IPS-20b (cell line): ENCODE measurements around the gene CCL11.

ENCODE experiments used
- H3K27ac ChIP-seq: one replicate; pipeline ENCODE4 v1.5.1; 2013; ENCODE audit warnings: low read length
- H3K27me3 ChIP-seq: 2 replicates; pipeline ENCODE4 v1.6.1; 2013; ENCODE audit warnings: mild to moderate bottlenecking, low read length, inconsistent platforms; ENCODE audit not compliant: insufficient read depth
- H3K36me3 ChIP-seq: 2 replicates; pipeline ENCODE4 v1.6.1; 2013; ENCODE audit warnings: low read depth, mild to moderate bottlenecking, inconsistent platforms, low read length, moderate library complexity; ENCODE audit not compliant: insufficient read depth
- H3K4me1 ChIP-seq: 2 replicates; pipeline ENCODE4 v1.6.1; 2013; ENCODE audit warnings: mild to moderate bottlenecking, control low read depth, inconsistent platforms, low read length, moderate library complexity; ENCODE audit not compliant: insufficient read depth
- H3K4me3 ChIP-seq: 2 replicates; pipeline ENCODE4 v1.5.1; 2013; ENCODE audit warnings: mild to moderate bottlenecking, low read length, inconsistent platforms
- H3K9ac ChIP-seq: 2 replicates; pipeline ENCODE4 v1.6.1; 2013; ENCODE audit warnings: low read depth, mild to moderate bottlenecking, inconsistent platforms, low read length, moderate library complexity
- H3K9me3 ChIP-seq: 2 replicates; pipeline ENCODE4 v1.6.1; 2013; ENCODE audit warnings: mild to moderate bottlenecking, low read depth, low read length, inconsistent platforms; ENCODE audit not compliant: insufficient read depth

CCL11 gene

GRCh38 chr17:34249478-34249877 is 36.1 kb upstream of the CCL11 start:
- Histone ChIP-seq H3K27me3 (peaks cover 6% of the 10 kb centered on the region; the same call in 1 of the 2 replicates), H3K36me3 (no peaks in the 10 kb centered on the region), H3K9me3 (no peaks in the 10 kb centered on the region), H3K4me1 (peaks cover 6% of the 10 kb centered on the region), H3K9ac (no peak overlapping the region), H3K4me3 (no peak overlapping the region), H3K27ac (no peak overlapping the region)

- Histone ChIP-seq H3K4me1 (peaks cover 13% of the 10 kb centered on the region), H3K27me3 (peaks cover 6% of the 10 kb centered on the region; the same call in 1 of the 2 replicates), H3K36me3 (no peaks in the 10 kb centered on the region), H3K4me3 (no peak overlapping the region), H3K9ac (no peak overlapping the region), H3K9me3 (no peaks in the 10 kb centered on the region), H3K27ac (no peak overlapping the region)
These were observed 34.4 kb upstream of the CCL11 start for GRCh38 chr17:34251186-34251585.

- Histone ChIP-seq H3K9ac (no peak overlapping the region), H3K36me3 (no peaks in the 10 kb centered on the region), H3K9me3 (no peaks in the 10 kb centered on the region), H3K27me3 (peaks cover 6% of the 10 kb centered on the region; the same call in 1 of the 2 replicates), H3K27ac (no peak overlapping the region), H3K4me1 (peaks cover 13% of the 10 kb centered on the region), H3K4me3 (no peak overlapping the region)
These were observed 33.5 kb upstream of the CCL11 start for GRCh38 chr17:34252095-34252443.

GRCh38 chr17:34252444-34253138 is 33.0 kb upstream of the CCL11 start:
- H3K4me3 ChIP-seq: no peak overlapping the region
- no peak overlapping the region for H3K27ac ChIP-seq
- H3K36me3 ChIP-seq: no peaks in the 10 kb centered on the region
- H3K9me3 ChIP-seq: no peaks in the 10 kb centered on the region
- H3K4me1 ChIP-seq: peaks cover 13% of the 10 kb centered on the region
- H3K27me3 ChIP-seq: peaks cover 6% of the 10 kb centered on the region; the same call in 1 of the 2 replicates
- no peak overlapping the region for H3K9ac ChIP-seq

- peaks cover 6% of the 10 kb centered on the region; the same call in 1 of the 2 replicates for H3K27me3 ChIP-seq
- peaks cover 13% of the 10 kb centered on the region for H3K4me1 ChIP-seq
- H3K4me3 ChIP-seq: no peak overlapping the region
- no peaks in the 10 kb centered on the region for H3K9me3 ChIP-seq
- H3K36me3 ChIP-seq: no peaks in the 10 kb centered on the region
- H3K27ac ChIP-seq: no peak overlapping the region
- H3K9ac ChIP-seq: no peak overlapping the region
These were observed 32.4 kb upstream of the CCL11 start for GRCh38 chr17:34253139-34253525.

GRCh38 chr17:34254146-34254545 is 31.4 kb upstream of the CCL11 start:
- Histone ChIP-seq H3K27ac (no peak overlapping the region), H3K4me3 (peak overlapping the region; percentile 67), H3K36me3 (no peaks in the 10 kb centered on the region), H3K9me3 (no peaks in the 10 kb centered on the region), H3K27me3 (peaks cover 6% of the 10 kb centered on the region; the same call in 1 of the 2 replicates), H3K9ac (peak overlapping the region; percentile 72; the same call in 1 of the 2 replicates), H3K4me1 (peaks cover 13% of the 10 kb centered on the region)

GRCh38 chr17:34254651-34255380 is 30.7 kb upstream of the CCL11 start, which contains the start of gene CCL2:
TSS of gene CCL2 (plus strand) at chr17:34255285. CDS start at chr17:34255350, 65 bp downstream.
- peak within 1 kb of the TSS; percentile 67 for H3K4me3 ChIP-seq
- H3K27ac ChIP-seq: no peak within 1 kb of the TSS
- peaks cover 6% of the 10 kb centered on the region; the same call in 1 of the 2 replicates for H3K27me3 ChIP-seq
- H3K9me3 ChIP-seq: no peaks in the 10 kb centered on the region
- no peaks in the 10 kb centered on the region for H3K36me3 ChIP-seq
- H3K9ac ChIP-seq: peak within 1 kb of the TSS; percentile 72
- H3K4me1 ChIP-seq: peaks cover 13% of the 10 kb centered on the region

GRCh38 chr17:34255381-34255732 is 30.2 kb upstream of the CCL11 start:
- H3K36me3 ChIP-seq: no peaks in the 10 kb centered on the region
- H3K4me3 ChIP-seq: peak overlapping the region; percentile 67
- H3K9ac ChIP-seq: peak overlapping the region; percentile 72
- peaks cover 13% of the 10 kb centered on the region for H3K4me1 ChIP-seq
- no peak overlapping the region for H3K27ac ChIP-seq
- peaks cover 6% of the 10 kb centered on the region; the same call in 1 of the 2 replicates for H3K27me3 ChIP-seq
- H3K9me3 ChIP-seq: no peaks in the 10 kb centered on the region

GRCh38 chr17:34255841-34256240 is 29.7 kb upstream of the CCL11 start:
- peaks cover 6% of the 10 kb centered on the region; the same call in 1 of the 2 replicates for H3K27me3 ChIP-seq
- peak overlapping the region; percentile 67 for H3K4me3 ChIP-seq
- no peak overlapping the region for H3K27ac ChIP-seq
- H3K9me3 ChIP-seq: no peaks in the 10 kb centered on the region
- H3K4me1 ChIP-seq: peaks cover 13% of the 10 kb centered on the region
- H3K9ac ChIP-seq: peak overlapping the region; percentile 72; the same call in 1 of the 2 replicates
- H3K36me3 ChIP-seq: no peaks in the 10 kb centered on the region

- peaks cover 6% of the 10 kb centered on the region; the same call in 1 of the 2 replicates for H3K27me3 ChIP-seq
- H3K27ac ChIP-seq: no peak overlapping the region
- no peaks in the 10 kb centered on the region for H3K36me3 ChIP-seq
- H3K9me3 ChIP-seq: no peaks in the 10 kb centered on the region
- peaks cover 13% of the 10 kb centered on the region for H3K4me1 ChIP-seq
- H3K9ac ChIP-seq: no peak overlapping the region
- no peak overlapping the region for H3K4me3 ChIP-seq
These were observed 28.1 kb upstream of the CCL11 start for GRCh38 chr17:34257299-34257985.

GRCh38 chr17:34257986-34258326 is 27.6 kb upstream of the CCL11 start:
- peaks cover 6% of the 10 kb centered on the region; the same call in 1 of the 2 replicates for H3K27me3 ChIP-seq
- H3K4me3 ChIP-seq: no peak overlapping the region
- H3K4me1 ChIP-seq: peaks cover 13% of the 10 kb centered on the region
- no peak overlapping the region for H3K27ac ChIP-seq
- no peaks in the 10 kb centered on the region for H3K36me3 ChIP-seq
- H3K9ac ChIP-seq: no peak overlapping the region
- H3K9me3 ChIP-seq: no peaks in the 10 kb centered on the region
